Fibroblast of skin of scalp (primary cell): ENCODE data around the gene CA7. TPM values are rescaled to one million over a fixed set of nuclear protein-coding genes. Genes with fewer than 3 reads are reported as not detected.

Experiments used
- DNase-seq: peaks from one replicate; pipeline ENCODE4 v3.0.0-alpha.2; 2013
- polyA plus RNA-seq, 2 experiments: library from polyadenylated mRNA; unstranded; fragments of 120-200 nt; gene quantifications; one replicate each; pipeline ENCODE4 v1.2.1, GENCODE V29; 2013; ENCODE audit not compliant: insufficient read length in 2 of 2

CA7 gene
- polyA plus RNA-seq (2013, experiment 1 of 2; ENCODE audit: insufficient read length), result not detected
- polyA plus RNA-seq (2013, experiment 2 of 2; ENCODE audit: insufficient read length), result not detected

- DNase-seq, result no peak
These were observed at the start of gene CA7 for GRCh38 chr16:66844342-66845079. Gene CA7 (plus strand): TSS chr16:66844414. CDS start chr16:66844488, 74 bp downstream.

- peak; percentile 65 for DNase-seq
These were observed 46.1 kb upstream of the CA7 start for GRCh38 chr16:66798161-66798560.

- no peak for DNase-seq
These were observed 43.4 kb upstream of the CA7 start for GRCh38 chr16:66800856-66801255.

- no peak for DNase-seq
These were observed 42.7 kb upstream of the CA7 start, which contains the start of gene TERB1 for GRCh38 chr16:66801320-66802105. Gene TERB1 (minus strand): TSS chr16:66801584. CDS start chr16:66796798, 4,786 bp downstream.

- DNase-seq, result no peak
These were observed 42.1 kb upstream of the CA7 start for GRCh38 chr16:66802159-66802558.

GRCh38 chr16:66809765-66810164 is 34.4 kb upstream of the CA7 start:
- DNase-seq, result no peak

GRCh38 chr16:66810391-66810790 is 33.8 kb upstream of the CA7 start:
- no peak for DNase-seq

GRCh38 chr16:66811043-66811442 is 33.2 kb upstream of the CA7 start:
- DNase-seq, result no peak

GRCh38 chr16:66814734-66815133 is 29.5 kb upstream of the CA7 start:
- DNase-seq, result no peak

GRCh38 chr16:66824006-66824405 is 20.2 kb upstream of the CA7 start:
- no peak for DNase-seq

- DNase-seq, result peak; percentile 86
These were observed 13.5 kb upstream of the CA7 start, which contains the start of gene NAE1 for GRCh38 chr16:66830422-66831404. Gene NAE1 (minus strand): TSS chr16:66830976. CDS start chr16:66830899, 77 bp downstream.

GRCh38 chr16:66832190-66832589 is 12.0 kb upstream of the CA7 start:
- DNase-seq, result no peak

- DNase-seq, result no peak
These were observed 11.4 kb upstream of the CA7 start for GRCh38 chr16:66832661-66833305.

GRCh38 chr16:66834746-66835145 is 9.5 kb upstream of the CA7 start:
- DNase-seq, result no peak

- no peak for DNase-seq
These were observed 3.3 kb upstream of the CA7 start for GRCh38 chr16:66840883-66841282.

GRCh38 chr16:66841366-66841765 is 2.8 kb upstream of the CA7 start:
- no peak for DNase-seq

GRCh38 chr16:66842765-66843164 is 1.4 kb upstream of the CA7 start:
- no peak for DNase-seq

- DNase-seq, result no peak
These were observed 1.0 kb upstream of the CA7 start for GRCh38 chr16:66843191-66843590.

- no peak for DNase-seq
These were observed 239 bp upstream of the CA7 start for GRCh38 chr16:66844009-66844341.

GRCh38 chr16:66845080-66845410 is 831 bp downstream of the CA7 start:
- no peak for DNase-seq

- no peak for DNase-seq
These were observed 1.6 kb downstream of the CA7 start for GRCh38 chr16:66845791-66846221.

- no peak for DNase-seq
These were observed 2.1 kb downstream of the CA7 start for GRCh38 chr16:66846266-66846665.
